Neutrophil (primary cell): ENCODE data around the gene TNFRSF19.

ENCODE experiments used
- H3K27ac ChIP-seq: fragments of 200-600 bp; sonication (generic); 2 replicates; pipeline ENCODE4 v1.5.1; 2016; ENCODE audit warnings: mild to moderate bottlenecking, moderate library complexity
- H3K27me3 ChIP-seq: fragments of 200-600 bp; sonication (generic); 2 replicates; pipeline ENCODE4 v1.6.0; 2016; ENCODE audit warnings: mild to moderate bottlenecking
- H3K36me3 ChIP-seq: fragments of 200-600 bp; sonication (generic); 2 replicates; pipeline ENCODE4 v1.5.1; 2017
- H3K4me1 ChIP-seq, 2 experiments: fragments of 200-600 bp in 1 of 2; sonication (generic) in 1 of 2; 1 replicate in 1 of 2; 2 replicates in 1 of 2; pipeline versions ENCODE4 v1.5.1 to v1.6.1; 2013 to 2016; ENCODE audit warnings: low read depth in 1 of 2, low read length in 1 of 2, mild to moderate bottlenecking in 1 of 2, moderate library complexity in 1 of 2; ENCODE audit not compliant: control insufficient read depth in 1 of 2, insufficient read depth in 1 of 2
- H3K4me3 ChIP-seq, 2 experiments: fragments of 200-600 bp in 1 of 2; sonication (generic) in 1 of 2; 1 replicate in 1 of 2; 2 replicates in 1 of 2; pipeline ENCODE4 v1.5.1; 2013 to 2016; ENCODE audit warnings: low read depth in 1 of 2, low read length in 1 of 2, mild to moderate bottlenecking in 1 of 2, moderate library complexity in 1 of 2
- H3K9me3 ChIP-seq: fragments of 200-600 bp; sonication (generic); 2 replicates; pipeline ENCODE4 v1.5.1; 2016
- CTCF ChIP-seq: fragments of 200-600 bp; sonication (generic); IDR thresholded peaks from 2 replicates; pipeline ENCODE4 v1.5.1; 2016; ENCODE audit warnings: antibody characterized with exemption

The TNFRSF19 gene

GRCh38 chr13:23643338-23644125 is 73.3 kb downstream of the TNFRSF19 start:
- H3K27me3 ChIP-seq, result no peaks in the 10 kb centered on the region
- H3K4me1 ChIP-seq, result peaks cover 9 to 13% of the 10 kb centered on the region in 2 experiments
- no peak overlapping the region for H3K27ac ChIP-seq
- no peak overlapping the region for H3K4me3 ChIP-seq
- H3K9me3 ChIP-seq, result no peaks in the 10 kb centered on the region
- no peak for TF ChIP-seq CTCF
- no peaks in the 10 kb centered on the region for H3K36me3 ChIP-seq

- TF ChIP-seq CTCF, result no peak
- no peak overlapping the region for H3K27ac ChIP-seq
- H3K27me3 ChIP-seq, result no peaks in the 10 kb centered on the region
- no peaks in the 10 kb centered on the region for H3K36me3 ChIP-seq
- H3K9me3 ChIP-seq, result no peaks in the 10 kb centered on the region
- H3K4me1 ChIP-seq, result peaks cover 7 to 11% of the 10 kb centered on the region in 2 experiments
- H3K4me3 ChIP-seq, result no peak overlapping the region
These were observed 73.9 kb downstream of the TNFRSF19 start for GRCh38 chr13:23644126-23644419.

GRCh38 chr13:23644527-23645138 is 74.4 kb downstream of the TNFRSF19 start:
- TF ChIP-seq CTCF, result no peak
- no peak overlapping the region for H3K27ac ChIP-seq
- H3K36me3 ChIP-seq, result no peaks in the 10 kb centered on the region
- H3K27me3 ChIP-seq, result no peaks in the 10 kb centered on the region
- no peaks in the 10 kb centered on the region for H3K9me3 ChIP-seq
- H3K4me1 ChIP-seq, result peaks cover 7 to 11% of the 10 kb centered on the region in 2 experiments
- H3K4me3 ChIP-seq, result no peak overlapping the region

DNA sequence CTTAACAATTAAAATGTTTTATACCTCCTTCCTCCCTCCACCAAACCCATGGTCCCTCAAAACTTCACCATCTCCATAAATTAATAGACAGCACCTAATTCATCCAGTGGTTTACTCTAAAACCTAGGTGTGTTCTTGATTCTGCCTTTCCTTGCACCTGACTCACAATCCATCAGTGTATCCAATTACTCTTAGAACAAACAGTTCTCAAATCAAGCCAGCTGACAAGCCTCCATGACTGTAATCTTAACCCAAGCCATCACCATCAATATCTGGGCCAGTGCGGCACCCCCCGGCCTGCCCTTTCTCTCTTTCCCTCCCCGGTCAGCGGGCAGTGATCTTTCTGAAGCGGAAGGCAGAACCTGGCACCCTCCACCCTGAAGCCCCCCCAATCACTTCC is 75.6 kb downstream of the TNFRSF19 start:
- Histone ChIP-seq H3K27ac (no peak overlapping the region), H3K27me3 (no peaks in the 10 kb centered on the region), H3K36me3 (no peaks in the 10 kb centered on the region), H3K4me3 (no peak overlapping the region), H3K4me1 (peaks cover 7 to 11% of the 10 kb centered on the region in 2 experiments), H3K9me3 (no peaks in the 10 kb centered on the region)
- no peak for TF ChIP-seq CTCF

GRCh38 chr13:23651439-23651838 is 81.2 kb downstream of the TNFRSF19 start:
- no peaks in the 10 kb centered on the region for H3K9me3 ChIP-seq
- H3K27ac ChIP-seq, result no peak overlapping the region
- no peaks in the 10 kb centered on the region for H3K27me3 ChIP-seq
- H3K4me1 ChIP-seq, result peaks cover 0 to 1% of the 10 kb centered on the region in 2 experiments
- no peak overlapping the region for H3K4me3 ChIP-seq
- TF ChIP-seq CTCF, result no peak
- no peaks in the 10 kb centered on the region for H3K36me3 ChIP-seq
